Endodermal cell (in vitro differentiated cells): Measurements from ENCODE around the gene RGS3. TPM values are rescaled to one million over a fixed set of nuclear protein-coding genes. Genes with fewer than 3 reads are reported as not detected.
A peak's percentile ranks its signal among the peaks of the same experiment; 100 is the strongest.

Source experiments
- DNase-seq: peaks from one replicate; pipeline ENCODE4 v3.0.0-alpha.2; 2017
- H3K27ac ChIP-seq: 2 replicates; pipeline ENCODE4 v1.5.1; 2013; ENCODE audit warnings: mild to moderate bottlenecking, low read depth, low read length, moderate library complexity
- H3K27me3 ChIP-seq: 2 replicates; pipeline ENCODE4 v1.6.1; 2013; ENCODE audit warnings: mild to moderate bottlenecking, low read length, moderate library complexity; ENCODE audit not compliant: insufficient read depth, control insufficient read depth, poor library complexity, severe bottlenecking
- H3K36me3 ChIP-seq: 2 replicates; pipeline ENCODE4 v1.7.0; 2013; ENCODE audit warnings: mild to moderate bottlenecking, low read length, moderate library complexity; ENCODE audit not compliant: control insufficient read depth, insufficient read depth
- H3K4me1 ChIP-seq: one replicate; pipeline ENCODE4 v1.7.0; 2013; ENCODE audit warnings: low read length; ENCODE audit not compliant: control insufficient read depth, insufficient read depth
- H3K4me3 ChIP-seq: 2 replicates; pipeline ENCODE4 v1.5.1; 2013; ENCODE audit warnings: mild to moderate bottlenecking, low read length, moderate library complexity
- H3K9ac ChIP-seq: 2 replicates; pipeline ENCODE4 v1.6.1; 2013; ENCODE audit warnings: mild to moderate bottlenecking, low read length, moderate library complexity; ENCODE audit not compliant: poor library complexity, severe bottlenecking; ENCODE audit errors: extremely low read depth
- H3K9me3 ChIP-seq: 2 replicates; pipeline ENCODE4 v1.6.1; 2013; ENCODE audit warnings: mild to moderate bottlenecking, low read length, moderate library complexity; ENCODE audit not compliant: control insufficient read depth
- H3K27ac Mint-ChIP-seq: 2 replicates; pipeline ENCODE4 v1.8.0; 2020; ENCODE audit warnings: mixed read lengths
- H3K27me3 Mint-ChIP-seq: 2 replicates; pipeline ENCODE4 v1.8.0; 2021; ENCODE audit warnings: mild to moderate bottlenecking, mixed read lengths; ENCODE audit not compliant: insufficient read depth
- H3K36me3 Mint-ChIP-seq: 2 replicates; pipeline ENCODE4 v1.8.0; 2020; ENCODE audit warnings: low read depth, mixed read lengths
- H3K4me1 Mint-ChIP-seq: 2 replicates; pipeline ENCODE4 v1.8.0; 2020; ENCODE audit warnings: mixed read lengths
- H3K4me3 Mint-ChIP-seq: 2 replicates; pipeline ENCODE4 v1.8.0; 2020; ENCODE audit warnings: mild to moderate bottlenecking, moderate library complexity, mixed read lengths
- H3K9me3 Mint-ChIP-seq: 2 replicates; pipeline ENCODE4 v1.8.0; 2020; ENCODE audit warnings: mild to moderate bottlenecking, mixed read lengths
- WGBS, 2 experiments: methylation state at CpG; one replicate each; pipeline versions ENCODE4 v1.1.5 to v1.1.7; 2013; ENCODE audit warnings: missing lambda C conversion rate in 2 of 2, mixed read lengths in 1 of 2; ENCODE audit not compliant: insufficient coverage in 1 of 2, insufficient read length in 1 of 2; 5-methylcytosine and 5-hydroxymethylcytosine counted together
- total RNA-seq, 2 donors: library from RNA; stranded (reverse); fragmentation: NEBNext Ultra II Directional in 1 of 2; extraction: Animal tissue kit (Norgen Biotek cat#: 25700) in 1 of 2; gene quantifications; 2 replicates in 1 of 2; 3 replicates in 1 of 2; pipeline ENCODE4 v1.2.1, GENCODE V29; 2021
- TF ChIP-seq, protein P1 (sequence below): fragments of 200-600 bp; sonication (generic); conservative IDR thresholded peaks from 2 replicates; pipeline ENCODE4 v1.5.0; 2021; ENCODE audit warnings: antibody characterized with exemption, mild to moderate bottlenecking

The RGS3 gene
- total RNA-seq, 2 donors from 2014 or later = 20.7 to 40.3 TPM

DNA sequence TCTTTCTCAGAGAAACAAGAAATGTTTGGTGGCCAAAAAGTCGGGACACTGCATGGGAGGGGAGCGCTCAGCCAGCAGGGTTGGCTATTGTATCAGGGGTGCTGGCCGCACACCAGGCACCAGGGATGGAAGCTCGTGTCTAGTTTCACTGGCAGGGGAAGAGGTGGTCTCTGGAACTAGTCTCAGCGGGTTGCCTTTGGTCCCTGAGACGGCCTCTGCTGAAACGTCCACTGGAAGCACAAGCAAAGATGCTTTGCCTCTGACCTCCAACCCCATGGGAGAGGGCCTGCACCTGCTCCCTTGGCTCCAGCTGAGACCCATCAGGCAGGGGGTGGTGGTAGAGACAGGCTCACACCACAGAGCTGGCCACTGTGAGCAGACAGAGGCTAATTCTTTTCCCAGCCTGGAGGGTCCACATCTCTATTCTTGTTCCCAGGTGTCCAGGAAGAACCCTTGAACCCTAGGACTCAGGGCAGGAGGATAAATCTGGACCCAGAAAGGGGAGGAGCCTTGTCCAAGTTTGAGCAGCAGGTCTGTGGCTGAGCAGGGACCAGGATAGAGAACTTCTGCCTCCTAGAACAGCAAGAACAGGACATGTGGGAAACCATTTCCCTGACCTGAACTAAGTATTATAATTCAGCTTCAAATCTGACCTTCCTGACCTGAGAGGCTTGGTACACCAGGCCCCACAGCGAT is 102.6 kb downstream of the RGS3 start:
- peaks cover 5% of the 10 kb centered on the region for H3K4me1 ChIP-seq
- Mint-ChIP-seq H3K27me3 (no peaks in the 10 kb centered on the region), H3K4me3 (no peak overlapping the region), H3K4me1 (peaks cover 7% of the 10 kb centered on the region), H3K36me3 (no peaks in the 10 kb centered on the region), H3K9me3 (no peaks in the 10 kb centered on the region), H3K27ac (no peak overlapping the region)
- H3K36me3 ChIP-seq = no peaks in the 10 kb centered on the region
- peak overlapping the region; percentile 79 for H3K27ac ChIP-seq
- H3K27me3 ChIP-seq = no peaks in the 10 kb centered on the region
- 70 to 94% methylated on average over 4 to 8 of the region's 8 CpGs for WGBS, 2 experiments
- TF ChIP-seq, protein P1, sequence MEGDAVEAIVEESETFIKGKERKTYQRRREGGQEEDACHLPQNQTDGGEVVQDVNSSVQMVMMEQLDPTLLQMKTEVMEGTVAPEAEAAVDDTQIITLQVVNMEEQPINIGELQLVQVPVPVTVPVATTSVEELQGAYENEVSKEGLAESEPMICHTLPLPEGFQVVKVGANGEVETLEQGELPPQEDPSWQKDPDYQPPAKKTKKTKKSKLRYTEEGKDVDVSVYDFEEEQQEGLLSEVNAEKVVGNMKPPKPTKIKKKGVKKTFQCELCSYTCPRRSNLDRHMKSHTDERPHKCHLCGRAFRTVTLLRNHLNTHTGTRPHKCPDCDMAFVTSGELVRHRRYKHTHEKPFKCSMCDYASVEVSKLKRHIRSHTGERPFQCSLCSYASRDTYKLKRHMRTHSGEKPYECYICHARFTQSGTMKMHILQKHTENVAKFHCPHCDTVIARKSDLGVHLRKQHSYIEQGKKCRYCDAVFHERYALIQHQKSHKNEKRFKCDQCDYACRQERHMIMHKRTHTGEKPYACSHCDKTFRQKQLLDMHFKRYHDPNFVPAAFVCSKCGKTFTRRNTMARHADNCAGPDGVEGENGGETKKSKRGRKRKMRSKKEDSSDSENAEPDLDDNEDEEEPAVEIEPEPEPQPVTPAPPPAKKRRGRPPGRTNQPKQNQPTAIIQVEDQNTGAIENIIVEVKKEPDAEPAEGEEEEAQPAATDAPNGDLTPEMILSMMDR = no peak
- no peak overlapping the region for H3K4me3 ChIP-seq
- no peaks in the 10 kb centered on the region for H3K9me3 ChIP-seq
- no peak overlapping the region for H3K9ac ChIP-seq
- DNase-seq = peak; percentile 33

DNA sequence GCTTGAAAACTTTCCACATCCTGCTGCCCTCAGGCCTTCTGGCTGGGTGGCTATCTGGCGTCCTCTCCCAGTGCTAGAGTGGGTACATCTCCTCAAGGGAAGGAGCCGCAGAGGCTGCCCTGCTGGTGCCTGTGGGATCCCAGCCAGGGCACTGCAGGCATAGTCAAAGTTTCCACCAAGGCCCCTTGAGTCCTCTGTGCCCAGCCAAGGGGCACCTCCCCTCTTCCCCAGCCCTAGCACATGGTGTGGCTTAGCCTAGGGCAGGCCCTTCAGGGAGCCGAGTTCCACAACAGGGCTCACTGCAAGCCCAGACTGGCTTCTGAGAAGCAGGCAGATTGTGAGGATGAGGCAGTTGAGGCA is 103.2 kb downstream of the RGS3 start:
- Mint-ChIP-seq H3K4me3 (no peak overlapping the region), H3K27ac (no peak overlapping the region), H3K36me3 (no peaks in the 10 kb centered on the region), H3K9me3 (no peaks in the 10 kb centered on the region), H3K4me1 (peaks cover 7% of the 10 kb centered on the region), H3K27me3 (no peaks in the 10 kb centered on the region)
- DNase-seq = no peak
- Histone ChIP-seq H3K36me3 (no peaks in the 10 kb centered on the region), H3K27ac (peak overlapping the region; percentile 24), H3K4me3 (no peak overlapping the region), H3K4me1 (peaks cover 5% of the 10 kb centered on the region), H3K27me3 (no peaks in the 10 kb centered on the region), H3K9ac (no peak overlapping the region), H3K9me3 (no peaks in the 10 kb centered on the region)
- 91 to 100% methylated on average over 2 to 3 of the region's 3 CpGs for WGBS, 2 experiments
- TF ChIP-seq, protein P1 = no peak

DNA sequence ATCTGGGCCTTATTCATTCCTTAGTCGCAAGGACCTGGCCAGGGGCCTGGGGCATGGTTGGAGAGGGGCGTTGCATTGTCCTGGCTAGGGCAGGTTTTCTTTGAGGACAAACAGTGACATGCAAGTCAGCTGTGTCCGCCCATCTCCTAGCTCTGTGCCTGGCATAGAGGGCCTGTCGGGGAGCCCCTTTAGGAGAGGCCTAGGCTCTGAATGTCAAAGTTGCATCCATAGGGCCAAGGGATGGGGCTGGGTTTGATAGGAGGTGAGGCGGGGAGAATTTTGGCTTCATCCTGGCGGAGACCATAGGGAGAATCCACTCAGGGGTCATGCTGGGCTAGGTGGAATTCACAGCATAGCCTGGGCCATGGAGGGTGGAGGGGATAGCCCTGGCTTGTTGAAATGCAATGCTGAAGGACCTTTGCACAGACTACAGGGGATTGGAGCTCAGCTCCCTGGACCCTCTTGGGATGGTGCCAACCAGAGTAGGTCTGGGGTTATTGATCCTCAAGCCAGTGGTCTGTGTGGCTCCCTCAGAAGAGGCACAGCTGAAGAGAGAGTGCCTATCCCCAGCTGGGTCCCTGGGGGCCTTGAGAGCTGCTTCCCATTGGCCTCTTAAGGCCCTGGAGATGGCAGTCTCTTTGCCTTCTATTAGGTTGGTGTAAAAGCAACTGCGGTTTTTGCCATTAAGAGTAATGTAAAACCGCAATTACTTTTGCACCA is 104.0 kb downstream of the RGS3 start:
- peaks cover 7% of the 10 kb centered on the region for H3K4me1 Mint-ChIP-seq
- DNase-seq = no peak
- Histone ChIP-seq H3K27me3 (no peaks in the 10 kb centered on the region), H3K4me1 (peaks cover 5% of the 10 kb centered on the region), H3K9ac (no peak overlapping the region), H3K4me3 (no peak overlapping the region), H3K9me3 (no peaks in the 10 kb centered on the region), H3K27ac (no peak overlapping the region), H3K36me3 (no peaks in the 10 kb centered on the region)
- H3K4me3 Mint-ChIP-seq = no peak overlapping the region
- H3K36me3 Mint-ChIP-seq = no peaks in the 10 kb centered on the region
- H3K9me3 Mint-ChIP-seq = peaks cover 1% of the 10 kb centered on the region
- no peak overlapping the region for H3K27ac Mint-ChIP-seq
- TF ChIP-seq, protein P1 = no peak
- H3K27me3 Mint-ChIP-seq = no peaks in the 10 kb centered on the region
- WGBS, 2 experiments = 93 to 100% methylated on average over 3 to 8 of the region's 8 CpGs
